SK-N-SH (cell line): ENCODE data around the gene NR2F6. TPM values are rescaled to one million over a fixed set of nuclear protein-coding genes. Genes with fewer than 3 reads are reported as not detected.
A peak's percentile ranks its signal among the peaks of the same experiment; 100 is the strongest.

Experiments
- CTCF ChIA-PET: fragments of 300-600, 350-600 bp; formaldehyde crosslinking; extraction: SDS; loops from one replicate; lab custom pipeline; 2021; lab: Yijun Ruan, JAX
- POLR2A ChIA-PET: fragments of 350-600 bp; sonication (Branson Sonifier 250); formaldehyde crosslinking; extraction: SDS; loops from one replicate; lab custom pipeline; 2020; ENCODE audit warnings: antibody characterized with exemption, inconsistent platforms; lab: Yijun Ruan, JAX
- DNase-seq: peaks from one replicate; pipeline ENCODE4 v3.0.0; 2012
- H2AFZ ChIP-seq: fragments of 200-600 bp; sonication (generic); 2 replicates; pipeline ENCODE4 v1.8.1; 2016; ENCODE audit warnings: antibody characterized with exemption, mild to moderate bottlenecking, low read depth
- H3F3A ChIP-seq: fragments of 200-600 bp; sonication (generic); replicated peaks from 2 replicates; pipeline ENCODE3; 2016; ENCODE audit warnings: antibody characterized with exemption, mild to moderate bottlenecking; ENCODE audit not compliant: insufficient read depth
- H3K27ac ChIP-seq, 2 experiments: fragments of 200-500 bp in 1 of 2; fragments of 200-600 bp in 1 of 2; sonication (Bioruptor generic) in 1 of 2; sonication (generic), shearing (Covaris generic) in 1 of 2; 2 replicates each; pipeline versions ENCODE4 v1.5.1 to v1.6.1; 2014 to 2016; ENCODE audit warnings: low read depth in 2 of 2, inconsistent platforms in 1 of 2, low read length in 1 of 2, mild to moderate bottlenecking in 1 of 2, mixed read lengths in 1 of 2
- H3K27me3 ChIP-seq: fragments of 200-600 bp; sonication (generic), shearing (Covaris generic); 2 replicates; pipeline ENCODE4 v1.6.1; 2016; ENCODE audit warnings: mixed run types; ENCODE audit not compliant: insufficient read depth
- H3K36me3 ChIP-seq, 2 experiments: fragments of 200-500 bp in 1 of 2; fragments of 200-600 bp in 1 of 2; sonication (Bioruptor generic) in 1 of 2; sonication (generic) in 1 of 2; replicated peaks in 1 of 2; 2 replicates each; pipeline versions ENCODE3 to v1.5.1; 2014 to 2016; ENCODE audit warnings: low read length in 1 of 2, mild to moderate bottlenecking in 1 of 2; ENCODE audit not compliant: insufficient read depth in 2 of 2, control insufficient read depth in 1 of 2
- H3K4me1 ChIP-seq, 2 experiments: fragments of 200-500 bp in 1 of 2; fragments of 200-600 bp in 1 of 2; sonication (Bioruptor generic) in 1 of 2; sonication (generic), shearing (Covaris generic) in 1 of 2; 2 replicates each; pipeline versions ENCODE4 v1.5.1 to v1.6.1; 2014 to 2016; ENCODE audit warnings: low read depth in 1 of 2, low read length in 1 of 2, mixed run types in 1 of 2; ENCODE audit not compliant: insufficient read depth in 2 of 2, control insufficient read depth in 1 of 2
- H3K4me2 ChIP-seq: fragments of 200-600 bp; sonication (generic), shearing (Covaris generic); 2 replicates; pipeline ENCODE4 v1.6.1; 2017; ENCODE audit warnings: mixed run types
- H3K4me3 ChIP-seq, 2 experiments: fragments of 200-500 bp in 1 of 2; fragments of 200-600 bp in 1 of 2; sonication (Bioruptor generic) in 1 of 2; sonication (generic), shearing (Covaris generic) in 1 of 2; 2 replicates each; pipeline versions ENCODE4 v1.5.1 to v1.8.1; 2014 to 2016; ENCODE audit warnings: low read depth in 2 of 2, inconsistent platforms in 1 of 2, low read length in 1 of 2, mild to moderate bottlenecking in 1 of 2, mixed read lengths in 1 of 2, moderate library complexity in 1 of 2
- H3K79me2 ChIP-seq: fragments of 200-600 bp; sonication (generic); 2 replicates; pipeline ENCODE4 v1.8.1; 2017; ENCODE audit warnings: mild to moderate bottlenecking; ENCODE audit not compliant: insufficient read depth
- H3K9ac ChIP-seq: fragments of 200-600 bp; sonication (generic); 2 replicates; pipeline ENCODE4 v1.6.1; 2017; ENCODE audit warnings: mixed run types
- H3K9me2 ChIP-seq: fragments of 200-600 bp; sonication (generic); 2 replicates; pipeline ENCODE4 v1.6.1; 2017; ENCODE audit warnings: mixed run types
- H3K9me3 ChIP-seq: fragments of 200-600 bp; sonication (generic); 2 replicates; pipeline ENCODE4 v1.6.1; 2017; ENCODE audit warnings: mixed run types, mild to moderate bottlenecking, moderate library complexity
- H4K20me1 ChIP-seq: fragments of 200-600 bp; sonication (generic); 2 replicates; pipeline ENCODE4 v1.6.1; 2017; ENCODE audit warnings: mild to moderate bottlenecking, mixed run types; ENCODE audit not compliant: insufficient read depth
- CHD2 ChIP-seq: fragments of 150-350 bp; IDR thresholded peaks from 2 replicates; pipeline ENCODE4 v1.6.1; 2018; ENCODE audit warnings: low read length; ENCODE audit not compliant: partially characterized antibody
- FOSL2 ChIP-seq: IDR thresholded peaks from 2 replicates; pipeline ENCODE4 v1.4.0; 2012; ENCODE audit warnings: low read depth, mild to moderate bottlenecking, moderate library complexity, borderline replicate concordance
- MXI1 ChIP-seq: IDR thresholded peaks from 2 replicates; pipeline ENCODE4 v1.6.1; 2012; ENCODE audit warnings: mild to moderate bottlenecking, low read depth, low read length, improper control_type of control experiment
- RAD21 ChIP-seq: IDR thresholded peaks from 2 replicates; pipeline ENCODE4 v1.6.1; 2012; ENCODE audit warnings: mild to moderate bottlenecking, low read length
- RCOR1 ChIP-seq: fragments of 150-350 bp; IDR thresholded peaks from 2 replicates; pipeline ENCODE4 v1.6.1; 2017; ENCODE audit warnings: antibody characterized with exemption, low read length
- TCF12 ChIP-seq: IDR thresholded peaks from 2 replicates; pipeline ENCODE4 v1.4.0; 2012
- TEAD4 ChIP-seq: IDR thresholded peaks from 2 replicates; pipeline ENCODE4 v1.4.0; 2012; ENCODE audit warnings: mild to moderate bottlenecking, borderline replicate concordance; ENCODE audit not compliant: insufficient read depth
- WGBS: methylation state at CpG from one replicate; pipeline ENCODE4 v1.1.6; 2017; ENCODE audit warnings: low lambda C conversion rate; 5-methylcytosine and 5-hydroxymethylcytosine counted together
- polyA plus RNA-seq, 3 experiments: library from polyadenylated mRNA; depleted of rRNA; stranded (reverse); fragments of >200 nt; gene quantifications; 2 replicates each; pipeline ENCODE4 v1.2.3, GENCODE V29; 2012
- TF ChIP-seq, protein P1 (sequence below): fragments of 150-350 bp; IDR thresholded peaks from 2 replicates; pipeline ENCODE4 v1.6.1; 2017; ENCODE audit warnings: antibody characterized with exemption, low read length, low read depth, borderline replicate concordance
- TF ChIP-seq, protein P2 (sequence below): IDR thresholded peaks from 2 replicates; pipeline ENCODE4; 2012

NR2F6 gene
- polyA plus RNA-seq, 1 of the 3 experiments (the other 2 are of a cell fraction) = 37.3 TPM

DNA sequence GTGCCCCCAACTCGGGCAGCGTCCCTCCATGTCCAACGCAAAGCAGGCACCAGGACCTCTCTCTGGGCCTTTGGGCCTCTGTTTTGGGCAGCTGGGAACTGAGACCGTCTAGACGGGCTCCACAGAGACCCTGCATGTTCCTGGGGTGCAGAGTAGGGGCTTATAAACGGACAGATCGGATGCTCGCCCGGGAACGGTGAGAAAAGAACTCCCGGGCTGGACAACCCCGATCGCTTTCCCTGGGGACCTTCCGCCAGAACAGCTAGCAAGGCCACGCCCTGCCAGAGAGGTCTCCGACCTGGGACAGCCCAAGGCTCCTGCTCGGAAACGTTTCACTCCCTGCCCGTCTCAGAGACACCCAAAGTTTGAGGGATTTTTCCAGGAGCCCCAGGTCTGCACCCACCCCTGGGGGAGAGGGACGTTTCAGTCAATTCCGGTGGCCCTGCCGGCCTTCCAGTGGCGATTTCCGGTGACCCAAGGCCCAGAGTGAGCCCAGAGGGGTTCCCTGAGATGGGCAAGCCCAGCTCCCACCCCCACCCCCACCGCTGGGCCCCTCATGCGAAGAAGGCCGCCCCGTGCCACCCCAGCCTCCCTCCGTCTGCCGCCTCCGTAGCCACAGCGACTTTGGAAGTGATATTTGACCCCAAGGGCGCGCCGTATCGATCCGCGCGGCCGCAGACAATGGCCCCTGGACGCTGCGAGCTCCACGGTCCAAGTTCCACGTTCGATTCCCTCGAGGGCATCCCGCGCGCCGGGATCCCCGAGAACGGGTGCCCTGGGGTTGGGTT is 1.7 kb downstream of the NR2F6 start (continued):
- no peak for TF ChIP-seq RCOR1
- TF ChIP-seq, protein P1, sequence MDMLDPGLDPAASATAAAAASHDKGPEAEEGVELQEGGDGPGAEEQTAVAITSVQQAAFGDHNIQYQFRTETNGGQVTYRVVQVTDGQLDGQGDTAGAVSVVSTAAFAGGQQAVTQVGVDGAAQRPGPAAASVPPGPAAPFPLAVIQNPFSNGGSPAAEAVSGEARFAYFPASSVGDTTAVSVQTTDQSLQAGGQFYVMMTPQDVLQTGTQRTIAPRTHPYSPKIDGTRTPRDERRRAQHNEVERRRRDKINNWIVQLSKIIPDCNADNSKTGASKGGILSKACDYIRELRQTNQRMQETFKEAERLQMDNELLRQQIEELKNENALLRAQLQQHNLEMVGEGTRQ = no peak

DNA sequence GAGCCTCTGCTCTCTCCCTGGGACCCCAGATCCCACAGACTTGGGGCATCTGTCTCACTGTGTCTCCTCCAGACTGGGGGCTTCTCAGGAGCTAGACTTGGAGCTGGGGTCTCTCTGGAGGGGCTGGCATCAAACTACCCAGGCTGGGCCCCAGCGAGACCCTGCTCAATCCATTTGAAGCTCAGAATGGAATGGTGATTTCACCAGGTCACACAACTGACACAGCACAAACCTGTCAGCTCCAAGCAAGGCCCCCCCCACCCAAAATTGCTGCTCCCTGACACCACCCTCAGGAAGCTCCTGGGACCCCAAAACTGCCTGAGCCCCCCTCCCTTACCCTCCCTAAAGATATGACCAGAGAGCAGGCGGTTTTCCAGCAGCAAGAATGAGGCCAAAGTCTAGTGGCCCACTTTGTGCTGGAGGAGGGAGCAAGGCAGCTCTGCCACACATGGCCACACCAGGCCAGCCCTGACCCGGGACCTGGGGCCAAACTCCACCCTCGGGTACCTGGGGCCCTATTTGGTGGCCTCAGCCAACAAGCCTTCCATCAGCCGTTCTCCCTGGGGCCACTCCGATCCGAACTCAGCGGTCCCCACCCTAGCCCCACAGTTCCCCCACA is 2.4 kb downstream of the NR2F6 start:
- peak overlapping the region; percentile 99 for H3K4me2 ChIP-seq

DNA sequence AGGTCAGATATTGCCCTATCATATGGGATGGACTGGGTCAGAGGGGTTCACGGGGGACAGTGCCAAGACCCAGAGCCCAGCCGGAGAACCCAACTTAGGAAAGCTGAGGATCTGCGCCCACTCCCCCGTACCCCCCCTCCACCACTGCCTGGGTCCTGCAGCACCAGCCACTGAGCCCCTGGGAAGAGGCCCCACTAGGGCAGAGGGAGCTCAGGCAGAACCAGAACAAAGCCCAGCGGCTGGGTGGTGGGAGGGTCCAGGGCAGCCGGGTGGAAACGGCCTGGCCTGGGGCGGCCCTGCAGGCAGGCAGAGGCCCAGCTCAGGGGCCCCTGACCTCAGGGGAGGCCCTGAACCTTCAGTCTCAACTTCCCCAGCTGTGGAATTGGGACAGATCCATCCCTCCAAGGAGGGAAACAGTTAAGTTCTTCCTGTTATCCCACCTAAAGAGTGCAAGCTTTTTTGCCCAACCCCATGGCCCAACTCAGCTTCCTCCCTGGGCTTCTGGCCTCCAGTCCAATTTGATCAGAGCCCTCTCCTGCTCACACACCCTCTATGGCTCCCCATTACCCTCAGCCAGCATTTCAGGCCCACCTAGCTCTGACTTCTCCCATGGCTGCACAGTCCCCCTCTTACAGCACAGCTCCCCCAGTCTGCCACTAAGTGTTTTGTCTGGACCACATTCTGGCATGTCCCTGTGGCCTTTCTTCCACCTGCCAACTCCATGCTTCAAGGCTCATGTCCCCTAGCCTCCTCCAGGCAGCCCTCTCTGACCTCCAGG is 3.1 kb downstream of the NR2F6 start:
- H3K36me3 ChIP-seq = peaks cover 3 to 7% of the 10 kb centered on the region in 2 experiments
- no peak overlapping the region for H2AFZ ChIP-seq
- H3K27ac ChIP-seq = no peak overlapping the region
- WGBS = 100% methylated on average over 3 of the region's 8 CpGs
- no peaks in the 10 kb centered on the region for H3K9me2 ChIP-seq
- H3K9ac ChIP-seq = no peak overlapping the region; the same call in 1 of the 2 replicates
- H3K79me2 ChIP-seq = peaks cover 70% of the 10 kb centered on the region
- H3K27me3 ChIP-seq = no peaks in the 10 kb centered on the region
- no peaks in the 10 kb centered on the region for H3K9me3 ChIP-seq
- H3K4me3 ChIP-seq = peak overlapping the region; percentile 92 to 97
- POLR2A ChIA-PET = interaction anchor here (0.8 to 3.7 kb wide), 4 partner anchors 25 to 63 kb away, joined by 4 to 15 read pairs (median 8); partner anchors contain the start of genes ANKLE1, BABAM1, MRPL34 and USE1
- peak overlapping the region; percentile 99 for H3K4me2 ChIP-seq
- DNase-seq = no peak
- peaks cover 17% of the 10 kb centered on the region for H3F3A ChIP-seq
- H4K20me1 ChIP-seq = peaks cover 16% of the 10 kb centered on the region; the same call in 1 of the 2 replicates
- no peak for TF ChIP-seq MXI1
- no peak for TF ChIP-seq FOSL2
- no peak for TF ChIP-seq RCOR1
- no peak for TF ChIP-seq RAD21
- no peak for TF ChIP-seq TCF12
- TF ChIP-seq CHD2 = no peak
- H3K4me1 ChIP-seq = peaks cover 6 to 19% of the 10 kb centered on the region in 2 experiments; a peak in 2 of 4 replicates
- CTCF ChIA-PET = interaction anchor here (0.8 to 3.1 kb wide), 6 partner anchors 8 to 103 kb away, joined by 3 to 13 read pairs (median 3); partner anchors contain the start of gene USE1

More for the DNA sequence above, 2.4 kb downstream of the NR2F6 start:
- Histone ChIP-seq H3K9me3 (no peaks in the 10 kb centered on the region), H3K36me3 (peaks cover 3 to 7% of the 10 kb centered on the region in 2 experiments), H3F3A (peaks cover 12% of the 10 kb centered on the region), H3K4me3 (peak overlapping the region; percentile 92 to 97), H3K4me1 (peaks cover 6 to 23% of the 10 kb centered on the region in 2 experiments; a peak in 2 of 4 replicates), H2AFZ (no peak overlapping the region), H3K27me3 (no peaks in the 10 kb centered on the region), H3K27ac (peak overlapping the region; percentile 34 to 81; a peak in 3 of 4 replicates), H3K9ac (peak overlapping the region; percentile 67), H4K20me1 (peaks cover 16% of the 10 kb centered on the region; the same call in 1 of the 2 replicates), H3K9me2 (no peaks in the 10 kb centered on the region), H3K79me2 (peaks cover 65% of the 10 kb centered on the region)
- CTCF ChIA-PET = interaction anchor here (0.8 to 3.1 kb wide), 3 partner anchors 9 to 40 kb away, joined by 3 to 13 read pairs (median 3); no protein-coding TSS in a partner anchor
- peak; percentile 52 for DNase-seq
- TF ChIP-seq MXI1 (0 out of 2 replicates have a peak, but pooled peaks have one; percentile 6), TEAD4 (no peak), FOSL2 (no peak)
- TF ChIP-seq, protein P2, sequence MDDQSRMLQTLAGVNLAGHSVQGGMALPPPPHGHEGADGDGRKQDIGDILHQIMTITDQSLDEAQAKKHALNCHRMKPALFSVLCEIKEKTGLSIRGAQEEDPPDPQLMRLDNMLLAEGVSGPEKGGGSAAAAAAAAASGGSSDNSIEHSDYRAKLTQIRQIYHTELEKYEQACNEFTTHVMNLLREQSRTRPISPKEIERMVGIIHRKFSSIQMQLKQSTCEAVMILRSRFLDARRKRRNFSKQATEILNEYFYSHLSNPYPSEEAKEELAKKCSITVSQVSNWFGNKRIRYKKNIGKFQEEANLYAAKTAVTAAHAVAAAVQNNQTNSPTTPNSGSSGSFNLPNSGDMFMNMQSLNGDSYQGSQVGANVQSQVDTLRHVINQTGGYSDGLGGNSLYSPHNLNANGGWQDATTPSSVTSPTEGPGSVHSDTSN = no peak
- POLR2A ChIA-PET = interaction anchor here (1.4 to 3.7 kb wide), 5 partner anchors 8 to 62 kb away, joined by 3 to 15 read pairs (median 5); partner anchors contain the start of genes ANKLE1, BABAM1, MRPL34 and USE1
- 53% methylated on average over 7 of the region's 8 CpGs for WGBS
